ENCODE measurements around the gene GNB1L.

GNB1L gene

GRCh38 chr22:19750507-19751490 is 103.9 kb downstream of the GNB1L start:
- H3K4me3 ChIP-seq (ENCODE audit: low read depth, low read length) = no peak overlapping the region
- ChIA-PET CTCF (interaction anchor here (0.9 to 3.9 kb wide), 4 partner anchors 9 to 159 kb away, joined by 3 to 28 read pairs (median 6); no protein-coding TSS in a partner anchor), POLR2A (no interaction called here)
- TF ChIP-seq, protein P1, sequence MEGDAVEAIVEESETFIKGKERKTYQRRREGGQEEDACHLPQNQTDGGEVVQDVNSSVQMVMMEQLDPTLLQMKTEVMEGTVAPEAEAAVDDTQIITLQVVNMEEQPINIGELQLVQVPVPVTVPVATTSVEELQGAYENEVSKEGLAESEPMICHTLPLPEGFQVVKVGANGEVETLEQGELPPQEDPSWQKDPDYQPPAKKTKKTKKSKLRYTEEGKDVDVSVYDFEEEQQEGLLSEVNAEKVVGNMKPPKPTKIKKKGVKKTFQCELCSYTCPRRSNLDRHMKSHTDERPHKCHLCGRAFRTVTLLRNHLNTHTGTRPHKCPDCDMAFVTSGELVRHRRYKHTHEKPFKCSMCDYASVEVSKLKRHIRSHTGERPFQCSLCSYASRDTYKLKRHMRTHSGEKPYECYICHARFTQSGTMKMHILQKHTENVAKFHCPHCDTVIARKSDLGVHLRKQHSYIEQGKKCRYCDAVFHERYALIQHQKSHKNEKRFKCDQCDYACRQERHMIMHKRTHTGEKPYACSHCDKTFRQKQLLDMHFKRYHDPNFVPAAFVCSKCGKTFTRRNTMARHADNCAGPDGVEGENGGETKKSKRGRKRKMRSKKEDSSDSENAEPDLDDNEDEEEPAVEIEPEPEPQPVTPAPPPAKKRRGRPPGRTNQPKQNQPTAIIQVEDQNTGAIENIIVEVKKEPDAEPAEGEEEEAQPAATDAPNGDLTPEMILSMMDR (IDR thresholded peaks at IDR 0.05; ENCODE audit: insufficient read depth, low read length, missing control alignments) = no peak
- DNase-seq (ENCODE audit: low read depth, low spot score) = no peak

- ChIA-PET CTCF (interaction anchor here (0.9 to 3.9 kb wide), 3 partner anchors 11 to 160 kb away, joined by 3 to 28 read pairs (median 5); no protein-coding TSS in a partner anchor), POLR2A (no interaction called here)
- TF ChIP-seq, protein P1 (IDR thresholded peaks at IDR 0.05; ENCODE audit: insufficient read depth, low read length, missing control alignments) = no peak
- H3K4me3 ChIP-seq (ENCODE audit: low read depth, low read length) = no peak overlapping the region
- DNase-seq (ENCODE audit: low read depth, low spot score) = no peak
These were observed 104.8 kb downstream of the GNB1L start for GRCh38 chr22:19749876-19750275.

GRCh38 chr22:19748991-19749664 is 105.5 kb downstream of the GNB1L start:
- TF ChIP-seq, protein P1 (IDR thresholded peaks at IDR 0.05; ENCODE audit: insufficient read depth, low read length, missing control alignments) = no peak
- no peak for DNase-seq (ENCODE audit: low read depth, low spot score)
- ChIA-PET CTCF (interaction anchor here (1.2 to 3.9 kb wide), 2 partner anchors 18 to 161 kb away, joined by 5 to 28 read pairs; no protein-coding TSS in a partner anchor), POLR2A (no interaction called here)
- H3K4me3 ChIP-seq (ENCODE audit: low read depth, low read length) = no peak overlapping the region

GRCh38 chr22:19748139-19748538 is 106.5 kb downstream of the GNB1L start:
- H3K4me3 ChIP-seq (ENCODE audit: low read depth, low read length) = no peak overlapping the region
- ChIA-PET POLR2A (no interaction called here), CTCF (interaction anchor here (1.5 to 3.9 kb wide), 3 partner anchors 9 to 162 kb away, joined by 3 to 28 read pairs (median 9); no protein-coding TSS in a partner anchor)
- no peak for DNase-seq (ENCODE audit: low read depth, low spot score)
- TF ChIP-seq, protein P1 (IDR thresholded peaks at IDR 0.05; ENCODE audit: insufficient read depth, low read length, missing control alignments) = no peak

DNA sequence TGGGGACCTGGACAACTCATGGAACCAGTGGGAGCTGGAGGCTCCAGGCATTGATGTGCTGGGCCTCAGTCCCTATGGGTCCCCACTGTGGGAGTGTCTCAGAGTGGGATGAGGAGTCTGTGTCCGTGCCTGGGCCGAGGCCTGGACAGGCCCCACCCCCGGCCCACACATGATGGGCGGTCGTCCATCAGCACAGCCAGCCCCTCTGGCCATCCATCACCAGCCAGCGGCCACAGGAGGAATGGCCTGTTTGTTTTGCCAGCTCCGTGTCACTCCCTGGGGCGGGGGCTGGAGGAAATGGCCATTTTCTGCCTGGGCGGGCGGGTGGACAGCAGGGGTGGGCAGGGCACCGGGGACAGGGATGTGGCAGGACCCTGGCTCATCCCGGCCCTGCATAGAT is 107.1 kb downstream of the GNB1L start:
- ChIA-PET POLR2A (no interaction called here), CTCF (interaction anchor here (1.5 to 6.9 kb wide), 3 partner anchors 9 to 163 kb away, joined by 3 to 70 read pairs (median 9); no protein-coding TSS in a partner anchor)
- TF ChIP-seq, protein P1 (IDR thresholded peaks at IDR 0.05; ENCODE audit: insufficient read depth, low read length, missing control alignments) = no peak
- DNase-seq (ENCODE audit: low read depth, low spot score) = no peak
- H3K4me3 ChIP-seq (ENCODE audit: low read depth, low read length) = no peak overlapping the region
